Mesothelial cell of epicardium (in vitro differentiated cells): ENCODE results near the gene SYT17. TPM values are rescaled to one million over a fixed set of nuclear protein-coding genes. Genes with fewer than 3 reads are reported as not detected.

Source experiments
- DNase-seq, 2 experiments: peaks; one replicate each; pipeline ENCODE4 v3.0.0; 2021; ENCODE audit warnings: low spot score in 2 of 2; ENCODE audit not compliant: unreplicated experiment in 2 of 2
- H3K27ac Mint-ChIP-seq: 2 replicates; pipeline ENCODE4 v1.8.0; 2021; ENCODE audit warnings: mixed read lengths
- H3K27me3 Mint-ChIP-seq: 2 replicates; pipeline ENCODE4 v1.8.0; 2021; ENCODE audit warnings: low read depth, mixed read lengths
- H3K36me3 Mint-ChIP-seq: 2 replicates; pipeline ENCODE4 v1.8.0; 2021; ENCODE audit warnings: mixed read lengths
- H3K4me1 Mint-ChIP-seq: 2 replicates; pipeline ENCODE4 v1.8.0; 2021; ENCODE audit warnings: mixed read lengths
- H3K4me3 Mint-ChIP-seq: 2 replicates; pipeline ENCODE4 v1.8.0; 2021; ENCODE audit warnings: mild to moderate bottlenecking, moderate library complexity, mixed read lengths
- H3K9me3 Mint-ChIP-seq: 2 replicates; pipeline ENCODE4 v1.8.0; 2021; ENCODE audit warnings: mixed read lengths
- CTCF ChIP-seq: fragments of 200-600 bp; sonication (generic); IDR thresholded peaks from one replicate; pipeline ENCODE4 v1.5.0; 2021; ENCODE audit warnings: antibody characterized with exemption; ENCODE audit not compliant: unreplicated experiment
- total RNA-seq: library from RNA; stranded (reverse); gene quantifications from 3 replicates; pipeline ENCODE4 v1.2.1, GENCODE V29; 2021

SYT17 gene
- total RNA-seq, 1 donor from 2014 or later: 7.4 TPM

GRCh38 chr16:19140396-19140795 is 27.6 kb upstream of the SYT17 start:
- H3K36me3 Mint-ChIP-seq: no peaks in the 10 kb centered on the region
- no peak overlapping the region for H3K27ac Mint-ChIP-seq
- DNase-seq: no peak
- H3K27me3 Mint-ChIP-seq: peaks cover 3% of the 10 kb centered on the region
- H3K9me3 Mint-ChIP-seq: no peaks in the 10 kb centered on the region
- peaks cover 51% of the 10 kb centered on the region for H3K4me1 Mint-ChIP-seq
- TF ChIP-seq CTCF: no peak
- H3K4me3 Mint-ChIP-seq: no peak overlapping the region

GRCh38 chr16:19142939-19143598 is 25.0 kb upstream of the SYT17 start:
- no peak overlapping the region for H3K4me3 Mint-ChIP-seq
- no peak overlapping the region for H3K27ac Mint-ChIP-seq
- no peaks in the 10 kb centered on the region for H3K36me3 Mint-ChIP-seq
- H3K27me3 Mint-ChIP-seq: peaks cover 3% of the 10 kb centered on the region
- TF ChIP-seq CTCF: no peak
- H3K4me1 Mint-ChIP-seq: peaks cover 27% of the 10 kb centered on the region
- peaks cover 1% of the 10 kb centered on the region for H3K9me3 Mint-ChIP-seq
- DNase-seq: no peak

GRCh38 chr16:19143599-19143956 is 24.5 kb upstream of the SYT17 start:
- Mint-ChIP-seq H3K27ac (no peak overlapping the region), H3K4me1 (peaks cover 25% of the 10 kb centered on the region), H3K4me3 (no peak overlapping the region), H3K27me3 (peaks cover 4% of the 10 kb centered on the region), H3K9me3 (peaks cover 6% of the 10 kb centered on the region), H3K36me3 (no peaks in the 10 kb centered on the region)
- no peak for DNase-seq
- no peak for TF ChIP-seq CTCF

GRCh38 chr16:19145010-19145409 is 23.0 kb upstream of the SYT17 start:
- Mint-ChIP-seq H3K4me3 (no peak overlapping the region), H3K9me3 (peaks cover 10% of the 10 kb centered on the region), H3K4me1 (peaks cover 14% of the 10 kb centered on the region), H3K27me3 (peaks cover 14% of the 10 kb centered on the region), H3K36me3 (no peaks in the 10 kb centered on the region), H3K27ac (no peak overlapping the region)
- no peak for DNase-seq
- no peak for TF ChIP-seq CTCF

GRCh38 chr16:19147126-19147525 is 20.9 kb upstream of the SYT17 start:
- no peak for TF ChIP-seq CTCF
- H3K4me3 Mint-ChIP-seq: no peak overlapping the region
- H3K36me3 Mint-ChIP-seq: no peaks in the 10 kb centered on the region
- peaks cover 10% of the 10 kb centered on the region for H3K9me3 Mint-ChIP-seq
- peaks cover 25% of the 10 kb centered on the region for H3K27me3 Mint-ChIP-seq
- peaks cover 7% of the 10 kb centered on the region for H3K4me1 Mint-ChIP-seq
- no peak overlapping the region for H3K27ac Mint-ChIP-seq
- no peak for DNase-seq

GRCh38 chr16:19147627-19148026 is 20.4 kb upstream of the SYT17 start:
- DNase-seq: no peak
- Mint-ChIP-seq H3K27me3 (peaks cover 26% of the 10 kb centered on the region), H3K36me3 (no peaks in the 10 kb centered on the region), H3K27ac (no peak overlapping the region), H3K4me3 (no peak overlapping the region), H3K9me3 (peaks cover 10% of the 10 kb centered on the region), H3K4me1 (peaks cover 7% of the 10 kb centered on the region)
- TF ChIP-seq CTCF: no peak
